Renal cortical epithelial cell (primary cell): ENCODE results near the gene HVCN1. TPM values are rescaled to one million over a fixed set of nuclear protein-coding genes. Genes with fewer than 3 reads are reported as not detected.
"Not testable (repeated sequence)": the region's sequence is repeated elsewhere in the genome, so short reads cannot be mapped to it uniquely, and the experiment has no call there.

Experiments
- DNase-seq: peaks from one replicate; pipeline ENCODE4 v3.0.0-alpha.2; 2011; ENCODE audit warnings: low read depth
- total RNA-seq: library from RNA; depleted of rRNA; stranded (reverse); fragments of >200 nt; gene quantifications from 2 replicates; pipeline ENCODE4 v1.2.3, GENCODE V29; 2014

HVCN1 gene
- total RNA-seq, result 0.35 and 0.50 TPM in 2 replicates

- DNase-seq, result no peak
These were observed at the start of gene HVCN1 for GRCh38 chr12:110688446-110689280. TSS of gene HVCN1 (minus strand) at chr12:110689115. CDS start at chr12:110683245, 5,870 bp downstream.

GRCh38 chr12:110737532-110737931, 48.6 kb upstream of the HVCN1 start:
- DNase-seq, result no peak

- DNase-seq, result not testable (repeated sequence)
These were observed 48.1 kb upstream of the HVCN1 start for GRCh38 chr12:110737016-110737415.

GRCh38 chr12:110733900-110734299, 45.0 kb upstream of the HVCN1 start:
- no peak for DNase-seq

GRCh38 chr12:110733089-110733715, 44.3 kb upstream of the HVCN1 start:
- peak; percentile 19 for DNase-seq

GRCh38 chr12:110732572-110732971, 43.7 kb upstream of the HVCN1 start:
- no peak for DNase-seq

GRCh38 chr12:110731479-110731878, 42.6 kb upstream of the HVCN1 start:
- no peak for DNase-seq

- no peak for DNase-seq
These were observed 39.7 kb upstream of the HVCN1 start for GRCh38 chr12:110728628-110729027.

GRCh38 chr12:110726708-110727369, 37.9 kb upstream of the HVCN1 start:
- DNase-seq, result no peak

GRCh38 chr12:110726028-110726427, 37.1 kb upstream of the HVCN1 start:
- DNase-seq, result no peak

- DNase-seq, result no peak
These were observed 36.4 kb upstream of the HVCN1 start for GRCh38 chr12:110725267-110725666.

GRCh38 chr12:110722892-110723291, 34.0 kb upstream of the HVCN1 start:
- not testable (repeated sequence) for DNase-seq

GRCh38 chr12:110721570-110721969, 32.7 kb upstream of the HVCN1 start:
- peak; percentile 9 for DNase-seq

GRCh38 chr12:110720516-110720915, 31.6 kb upstream of the HVCN1 start:
- DNase-seq, result no peak

- DNase-seq, result no peak
These were observed 29.4 kb upstream of the HVCN1 start for GRCh38 chr12:110718222-110718908.

- DNase-seq, result no peak
These were observed 28.1 kb upstream of the HVCN1 start for GRCh38 chr12:110717037-110717436.

- DNase-seq, result no peak
These were observed 20.0 kb upstream of the HVCN1 start for GRCh38 chr12:110708917-110709316.

GRCh38 chr12:110705309-110705708, 16.4 kb upstream of the HVCN1 start:
- no peak for DNase-seq

- DNase-seq, result peak; percentile 17
These were observed 15.8 kb upstream of the HVCN1 start for GRCh38 chr12:110704750-110705149.

- no peak for DNase-seq
These were observed 15.3 kb upstream of the HVCN1 start for GRCh38 chr12:110704231-110704630.

GRCh38 chr12:110702081-110702480, 13.2 kb upstream of the HVCN1 start:
- no peak for DNase-seq
